GM23248 (cell line): ENCODE data around the gene PCDHA1. TPM values are rescaled to one million over a fixed set of nuclear protein-coding genes. Genes with fewer than 3 reads are reported as not detected.

Experiments
- DNase-seq: peaks from one replicate; pipeline ENCODE4 v3.0.0-alpha.2; 2015
- H2AFZ ChIP-seq: fragments of 200-600 bp; sonication (generic); 2 replicates; pipeline ENCODE4 v1.6.1; 2016; ENCODE audit warnings: antibody characterized with exemption
- H3F3A ChIP-seq: fragments of 200-600 bp; sonication (generic); 2 replicates; pipeline ENCODE4 v1.6.1; 2016; ENCODE audit warnings: mild to moderate bottlenecking, antibody characterized with exemption, mixed run types; ENCODE audit not compliant: insufficient read depth
- H3K27ac ChIP-seq: fragments of 200-600 bp; sonication (generic); 2 replicates; pipeline ENCODE4 v1.5.1; 2016; ENCODE audit warnings: mild to moderate bottlenecking
- H3K27me3 ChIP-seq: fragments of 200-600 bp; sonication (generic); replicated peaks from 2 replicates; pipeline ENCODE4 v1.6.1; 2016; ENCODE audit warnings: mild to moderate bottlenecking; ENCODE audit not compliant: insufficient read depth
- H3K36me3 ChIP-seq: fragments of 200-600 bp; sonication (generic); 2 replicates; pipeline ENCODE4 v1.6.1; 2016; ENCODE audit warnings: low read depth, mild to moderate bottlenecking
- H3K4me1 ChIP-seq: fragments of 200-600 bp; sonication (generic); 2 replicates; pipeline ENCODE4 v1.6.1; 2016; ENCODE audit warnings: mild to moderate bottlenecking; ENCODE audit not compliant: insufficient read depth
- H3K4me2 ChIP-seq: fragments of 200-600 bp; sonication (generic); one replicate; pipeline ENCODE4 v1.6.1; 2016; ENCODE audit warnings: mild to moderate bottlenecking; ENCODE audit not compliant: unreplicated experiment
- H3K4me3 ChIP-seq: fragments of 200-600 bp; sonication (generic); 2 replicates; pipeline ENCODE4 v1.5.1; 2016; ENCODE audit warnings: mild to moderate bottlenecking
- H3K79me2 ChIP-seq: fragments of 200-600 bp; sonication (generic); 2 replicates; pipeline ENCODE4 v1.6.1; 2016; ENCODE audit warnings: mild to moderate bottlenecking; ENCODE audit not compliant: insufficient read depth
- H3K9ac ChIP-seq: fragments of 200-600 bp; sonication (generic); 2 replicates; pipeline ENCODE4 v1.6.1; 2016; ENCODE audit warnings: mild to moderate bottlenecking
- H3K9me2 ChIP-seq: fragments of 200-600 bp; sonication (generic); 2 replicates; pipeline ENCODE4 v1.6.1; 2016; ENCODE audit warnings: mixed run types, mild to moderate bottlenecking, moderate library complexity; ENCODE audit not compliant: insufficient read depth
- H3K9me3 ChIP-seq: fragments of 200-600 bp; sonication (generic); one replicate; pipeline ENCODE4 v1.6.1; 2017; ENCODE audit warnings: low read depth
- H4K20me1 ChIP-seq: fragments of 200-600 bp; sonication (generic); 2 replicates; pipeline ENCODE4 v1.6.0; 2016; ENCODE audit not compliant: insufficient read depth
- EZH2 ChIP-seq: fragments of 200-600 bp; sonication (generic); IDR thresholded peaks from 2 replicates; pipeline ENCODE4 v1.6.1; 2018; ENCODE audit warnings: antibody characterized with exemption, mild to moderate bottlenecking; ENCODE audit not compliant: insufficient read depth, poor library complexity, severe bottlenecking
- EZH2phosphoT487 ChIP-seq: fragments of 200-600 bp; sonication (generic); IDR thresholded peaks from 2 replicates; pipeline ENCODE4 v1.6.1; 2018; ENCODE audit warnings: antibody characterized with exemption, moderate library complexity, mild to moderate bottlenecking, low read depth; ENCODE audit not compliant: insufficient read depth
- WGBS, 2 experiments: methylation state at CpG; one replicate each; pipeline ENCODE4 v1.1.6; 2015 to 2017; ENCODE audit warnings: low lambda C conversion rate in 2 of 2, low coverage in 1 of 2; ENCODE audit errors: missing lambda C conversion rate in 2 of 2; 5-methylcytosine and 5-hydroxymethylcytosine counted together
- in situ Hi-C: fragments of 300-500 bp; cut with MboI; formaldehyde crosslinking; loops from 2 replicates; pipeline ENCODE4 v1.15.0; 2020
- polyA plus RNA-seq: library from polyadenylated mRNA; unstranded; fragments of >200 nt; fragmentation: Nextera tagmentation; extraction: Ambion mirVana; gene quantifications from 2 replicates; pipeline ENCODE4 v1.2.1, GENCODE V29; 2016
- total RNA-seq: library from RNA; depleted of rRNA; stranded (reverse); fragments of >200 nt; shearing (Covaris generic); gene quantifications from 2 replicates; pipeline ENCODE4 v1.2.3, GENCODE V29; 2014

Gene PCDHA1
- total and polyA plus RNA-seq, 2 experiments from 2014 or later: not detected

- no peaks in the 10 kb centered on the region for H3K9me2 ChIP-seq
- DNase-seq: peak; percentile 26
- no peaks in the 10 kb centered on the region for H3K79me2 ChIP-seq
- no peak within 1 kb of the TSS for H3K27ac ChIP-seq
- H3K4me2 ChIP-seq: peak within 1 kb of the TSS; percentile 61
- no peak within 1 kb of the TSS for H3K9ac ChIP-seq
- no peaks in the 10 kb centered on the region for H3K36me3 ChIP-seq
- TF ChIP-seq EZH2: no peak
- TF ChIP-seq EZH2phosphoT487: no peak
- peak within 1 kb of the TSS; percentile 66 for H3K4me3 ChIP-seq
- peak within 1 kb of the TSS; percentile 75 for H2AFZ ChIP-seq
- WGBS, 2 experiments: 8% methylated on average over 75 to 76 of the region's 80 CpGs
- no peaks in the 10 kb centered on the region for H3K27me3 ChIP-seq
- H3K9me3 ChIP-seq: no peaks in the 10 kb centered on the region
- in situ Hi-C loops: no loop called here
- H3K4me1 ChIP-seq: no peaks in the 10 kb centered on the region
- H3F3A ChIP-seq: no peaks in the 10 kb centered on the region
- no peaks in the 10 kb centered on the region for H4K20me1 ChIP-seq
These were observed 180.6 kb downstream of the PCDHA1 start, which contains the start of gene PCDHAC2 for GRCh38 chr5:140966293-140967225. PCDHAC2 (plus strand) TSS chr5:140966476; CDS start chr5:140966767, 291 bp downstream.

- Histone ChIP-seq H3K9me3 (no peaks in the 10 kb centered on the region), H3K36me3 (no peaks in the 10 kb centered on the region), H3F3A (no peaks in the 10 kb centered on the region), H3K4me3 (no peak overlapping the region; the same call in 1 of the 2 replicates), H3K79me2 (no peaks in the 10 kb centered on the region), H3K27ac (no peak overlapping the region), H3K27me3 (no peaks in the 10 kb centered on the region), H2AFZ (no peak overlapping the region), H3K4me2 (no peak overlapping the region), H3K4me1 (no peaks in the 10 kb centered on the region), H3K9me2 (no peaks in the 10 kb centered on the region), H4K20me1 (no peaks in the 10 kb centered on the region), H3K9ac (no peak overlapping the region)
- no peak for TF ChIP-seq EZH2phosphoT487
- no peak for TF ChIP-seq EZH2
- DNase-seq: no peak
- in situ Hi-C loops: no loop called here
- WGBS, 2 experiments: 32 to 35% methylated on average over 33 to 34 of the region's 34 CpGs
These were observed 181.4 kb downstream of the PCDHA1 start for GRCh38 chr5:140967226-140967893.

- no peaks in the 10 kb centered on the region for H3K9me2 ChIP-seq
- no peak overlapping the region for H3K4me2 ChIP-seq
- H3K4me3 ChIP-seq: no peak overlapping the region
- TF ChIP-seq EZH2phosphoT487 (no peak), EZH2 (no peak)
- H3K4me1 ChIP-seq: no peaks in the 10 kb centered on the region
- H3K36me3 ChIP-seq: no peaks in the 10 kb centered on the region
- H3K9ac ChIP-seq: no peak overlapping the region
- H2AFZ ChIP-seq: no peak overlapping the region
- H3K79me2 ChIP-seq: no peaks in the 10 kb centered on the region
- H3F3A ChIP-seq: no peaks in the 10 kb centered on the region
- H3K27me3 ChIP-seq: no peaks in the 10 kb centered on the region
- DNase-seq: no peak
- no peaks in the 10 kb centered on the region for H3K9me3 ChIP-seq
- no peak overlapping the region for H3K27ac ChIP-seq
- no peaks in the 10 kb centered on the region for H4K20me1 ChIP-seq
- in situ Hi-C loops: no loop called here
These were observed 183.9 kb downstream of the PCDHA1 start for GRCh38 chr5:140969880-140970279.

GRCh38 chr5:140973550-140973949 lies 187.6 kb downstream of the PCDHA1 start:
- TF ChIP-seq EZH2phosphoT487: no peak
- TF ChIP-seq EZH2: no peak
- H3K9ac ChIP-seq: no peak overlapping the region
- H3K4me2 ChIP-seq: no peak overlapping the region
- in situ Hi-C loops: no loop called here
- no peak overlapping the region for H3K27ac ChIP-seq
- no peak overlapping the region for H2AFZ ChIP-seq
- no peaks in the 10 kb centered on the region for H3K27me3 ChIP-seq
- DNase-seq: no peak
- H4K20me1 ChIP-seq: no peaks in the 10 kb centered on the region
- no peaks in the 10 kb centered on the region for H3K9me2 ChIP-seq
- H3K9me3 ChIP-seq: no peaks in the 10 kb centered on the region
- no peaks in the 10 kb centered on the region for H3K79me2 ChIP-seq
- no peaks in the 10 kb centered on the region for H3F3A ChIP-seq
- H3K36me3 ChIP-seq: no peaks in the 10 kb centered on the region
- no peaks in the 10 kb centered on the region for H3K4me1 ChIP-seq
- no peak overlapping the region for H3K4me3 ChIP-seq
